HG02852 (cell line): Measurements from ENCODE around the gene MYO5A.
"Not testable (repeated sequence)": the region's sequence is repeated elsewhere in the genome, so short reads cannot be mapped to it uniquely, and the experiment has no call there.

Source experiments
- ATAC-seq: cut with Tn5 transposase; IDR thresholded peaks from one replicate; pipeline ENCODE4 v1.9.1; 2021; ENCODE audit warnings: mild to moderate bottlenecking, moderate library complexity; ENCODE audit not compliant: unreplicated experiment

Gene MYO5A

GRCh38 chr15:52528564-52529340 is at the start of gene MYO5A:
Gene MYO5A, minus strand, starts transcription at chr15:52528880. Its CDS starts 74 bp downstream, at chr15:52528806.
- peak; percentile 83 for ATAC-seq

GRCh38 chr15:52576692-52577091 is 48.0 kb upstream of the MYO5A start:
- no peak for ATAC-seq

- not testable (repeated sequence) for ATAC-seq
Measured at GRCh38 chr15:52575573-52575972, 46.9 kb upstream of the MYO5A start.

GRCh38 chr15:52575072-52575471 is 46.4 kb upstream of the MYO5A start:
- ATAC-seq = no peak

GRCh38 chr15:52574623-52575022 is 45.9 kb upstream of the MYO5A start:
- not testable (repeated sequence) for ATAC-seq

GRCh38 chr15:52568601-52569585 is 40.2 kb upstream of the MYO5A start, which contains the start of gene ARPP19:
Gene ARPP19, minus strand, starts transcription at chr15:52569030. Its CDS starts 138 bp downstream, at chr15:52568892.
- peak; percentile 71 for ATAC-seq

GRCh38 chr15:52567871-52568600 is 39.4 kb upstream of the MYO5A start:
- ATAC-seq = no peak

GRCh38 chr15:52566889-52567288 is 38.2 kb upstream of the MYO5A start:
- ATAC-seq = no peak

- ATAC-seq = peak; percentile 42
Measured at GRCh38 chr15:52565417-52566358, 37.0 kb upstream of the MYO5A start.

GRCh38 chr15:52563501-52564060 is 34.9 kb upstream of the MYO5A start:
- ATAC-seq = no peak

GRCh38 chr15:52559575-52559974 is 30.9 kb upstream of the MYO5A start:
- peak; percentile 43 for ATAC-seq

- ATAC-seq = peak; percentile 27
Measured at GRCh38 chr15:52559022-52559421, 30.3 kb upstream of the MYO5A start.

- peak; percentile 80 for ATAC-seq
Measured at GRCh38 chr15:52558196-52558595, 29.5 kb upstream of the MYO5A start.

GRCh38 chr15:52557274-52557641 is 28.6 kb upstream of the MYO5A start:
- no peak for ATAC-seq

- no peak for ATAC-seq
Measured at GRCh38 chr15:52556524-52557273, 28.0 kb upstream of the MYO5A start.

GRCh38 chr15:52552303-52552702 is 23.6 kb upstream of the MYO5A start:
- no peak for ATAC-seq

GRCh38 chr15:52551762-52552161 is 23.1 kb upstream of the MYO5A start:
- ATAC-seq = no peak

GRCh38 chr15:52551186-52551585 is 22.5 kb upstream of the MYO5A start:
- not testable (repeated sequence) for ATAC-seq
